LoVo (cell line): Measurements from ENCODE around the gene GJD3.
"Not testable (repeated sequence)": the region's sequence is repeated elsewhere in the genome, so short reads cannot be mapped to it uniquely, and the experiment has no call there.

Source experiments
- DNase-seq: peaks from one replicate; pipeline ENCODE4 v3.0.0-alpha.2; 2016; ENCODE audit warnings: low spot score

GJD3 gene, protein sequence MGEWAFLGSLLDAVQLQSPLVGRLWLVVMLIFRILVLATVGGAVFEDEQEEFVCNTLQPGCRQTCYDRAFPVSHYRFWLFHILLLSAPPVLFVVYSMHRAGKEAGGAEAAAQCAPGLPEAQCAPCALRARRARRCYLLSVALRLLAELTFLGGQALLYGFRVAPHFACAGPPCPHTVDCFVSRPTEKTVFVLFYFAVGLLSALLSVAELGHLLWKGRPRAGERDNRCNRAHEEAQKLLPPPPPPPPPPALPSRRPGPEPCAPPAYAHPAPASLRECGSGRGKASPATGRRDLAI

DNA sequence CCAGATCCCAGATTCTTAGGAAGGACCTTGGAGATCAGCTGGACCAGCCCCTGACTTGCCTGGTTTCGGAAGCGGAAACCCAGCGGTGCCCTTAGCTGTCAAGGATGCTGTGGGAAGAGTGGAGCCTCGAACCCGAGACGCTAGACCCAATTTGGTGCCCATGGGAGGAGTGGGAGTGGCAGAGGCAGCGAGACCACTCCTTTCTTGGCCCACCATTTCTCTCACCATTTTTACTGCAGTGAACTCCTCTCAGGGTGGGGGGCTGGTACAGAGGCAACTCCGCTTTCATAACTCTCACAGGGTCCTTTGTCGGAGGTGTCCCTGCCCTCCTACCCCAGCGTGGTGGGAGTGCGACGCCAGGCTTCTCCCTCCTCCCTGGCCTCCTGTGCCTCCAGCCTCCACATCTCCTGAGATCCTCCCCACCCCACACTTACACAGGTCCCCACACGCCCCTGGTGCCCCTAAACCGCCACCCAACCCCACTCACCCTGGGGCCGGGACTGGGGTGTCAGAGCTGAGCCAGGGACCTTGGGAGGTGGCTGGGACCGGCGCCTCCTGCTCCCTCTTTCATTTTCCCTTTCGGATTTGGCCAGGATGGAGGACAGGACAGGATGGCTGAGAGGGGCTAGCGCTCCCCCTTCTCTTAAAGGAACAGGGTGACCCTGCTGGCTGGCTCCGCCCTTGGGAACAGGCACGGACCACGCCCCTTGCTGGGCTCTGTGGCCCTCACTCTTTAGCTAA is at the start of gene GJD3:
Gene GJD3 (minus strand): TSS at position 617 of the 741 bp plus-strand sequence. CDS start 922 bp downstream, outside the sequence.
- no peak for DNase-seq

DNA sequence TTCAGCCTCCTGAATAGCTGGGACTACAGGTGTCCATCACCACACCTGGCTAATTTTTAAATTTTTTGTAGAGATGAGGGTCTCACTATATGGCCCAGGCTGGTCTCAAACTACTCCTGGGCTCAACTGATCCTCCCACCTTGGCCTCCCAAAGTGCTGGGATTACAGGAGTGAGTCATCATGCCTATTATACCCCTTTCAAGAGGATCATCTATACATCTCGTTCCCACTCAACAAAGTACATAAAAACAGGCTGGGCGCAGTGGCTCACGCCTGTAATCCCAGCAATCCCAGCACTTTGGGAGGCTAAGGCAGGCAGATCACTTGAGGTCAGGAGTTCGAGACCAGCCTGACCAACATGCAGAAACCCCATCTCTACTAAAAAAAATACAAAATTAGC is 49.8 kb upstream of the GJD3 start:
- not testable (repeated sequence) for DNase-seq

DNA sequence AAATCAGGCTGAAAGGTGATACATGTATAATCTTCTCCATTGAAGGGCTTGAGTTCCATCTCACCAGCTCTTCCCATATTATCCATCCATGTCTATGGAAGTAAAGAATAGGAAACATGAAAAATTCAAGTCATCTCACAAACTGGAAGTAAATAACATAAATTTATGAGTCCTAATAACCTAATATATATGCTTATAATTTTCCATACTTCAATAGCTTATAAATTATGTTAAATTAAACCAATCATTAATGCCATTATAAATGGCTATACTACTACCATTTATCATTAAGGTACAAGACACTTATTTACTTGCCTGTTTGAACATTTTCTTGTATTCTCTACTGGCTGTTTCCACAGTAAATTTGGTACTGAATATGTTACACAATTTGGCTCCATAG is 48.3 kb upstream of the GJD3 start:
- DNase-seq = no peak

DNA sequence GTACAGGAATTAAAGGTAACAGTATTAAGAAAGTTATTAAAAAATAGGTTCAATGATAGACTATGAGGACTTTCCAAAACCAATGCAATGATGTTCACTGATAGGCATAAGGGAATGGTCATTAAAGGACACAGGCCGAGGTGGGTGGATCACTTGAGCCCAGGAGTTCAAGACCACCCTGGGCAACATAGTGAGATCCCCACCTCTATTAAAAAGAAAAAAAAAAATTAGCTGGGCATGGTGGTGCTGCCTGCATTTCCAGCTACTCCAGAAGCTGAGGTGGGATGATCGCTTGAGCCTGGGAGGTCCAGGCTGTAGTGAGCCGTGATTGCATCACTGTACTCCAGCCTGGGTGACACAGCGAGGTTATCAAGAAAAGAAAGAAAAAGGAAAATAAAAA is 47.3 kb upstream of the GJD3 start:
- DNase-seq = no peak

DNA sequence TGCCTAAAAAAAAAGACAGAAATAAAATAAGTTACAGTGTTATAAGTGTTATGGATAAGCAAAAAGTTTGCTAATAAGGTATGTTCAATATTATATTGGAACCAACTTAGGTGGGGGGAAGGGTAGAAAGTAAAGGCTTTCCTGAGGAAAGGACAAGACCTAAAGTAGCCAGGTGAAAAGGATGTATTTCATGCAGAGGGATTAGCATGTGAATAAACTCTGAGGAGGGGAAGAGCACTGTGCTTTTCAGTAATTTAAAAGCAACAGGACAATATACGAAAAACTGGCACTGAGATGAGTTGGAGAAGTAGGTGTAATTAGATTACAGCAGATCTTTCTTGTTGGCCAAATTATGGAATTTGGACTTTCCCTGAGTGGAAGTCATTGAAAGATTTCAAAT is 45.5 kb upstream of the GJD3 start:
- no peak for DNase-seq

DNA sequence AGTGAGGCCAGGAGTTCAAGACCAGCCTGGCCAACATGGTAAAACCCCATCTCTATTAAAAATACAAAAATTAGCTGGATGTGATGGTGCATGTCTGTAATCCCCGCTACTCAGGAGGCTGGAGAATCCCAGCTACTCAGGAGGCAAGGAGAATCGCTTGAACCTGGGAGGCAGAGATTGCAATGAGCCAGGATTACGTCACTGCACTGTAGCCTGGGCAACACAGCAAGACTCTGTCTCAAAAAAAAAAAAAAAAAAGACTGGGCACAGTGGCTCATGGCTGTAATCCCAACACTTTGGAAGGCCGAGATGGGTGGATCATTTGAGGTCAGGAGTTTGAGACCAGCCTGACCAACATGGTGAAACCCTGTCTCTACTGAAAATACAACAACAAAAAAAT is 45.0 kb upstream of the GJD3 start:
- DNase-seq = not testable (repeated sequence)

DNA sequence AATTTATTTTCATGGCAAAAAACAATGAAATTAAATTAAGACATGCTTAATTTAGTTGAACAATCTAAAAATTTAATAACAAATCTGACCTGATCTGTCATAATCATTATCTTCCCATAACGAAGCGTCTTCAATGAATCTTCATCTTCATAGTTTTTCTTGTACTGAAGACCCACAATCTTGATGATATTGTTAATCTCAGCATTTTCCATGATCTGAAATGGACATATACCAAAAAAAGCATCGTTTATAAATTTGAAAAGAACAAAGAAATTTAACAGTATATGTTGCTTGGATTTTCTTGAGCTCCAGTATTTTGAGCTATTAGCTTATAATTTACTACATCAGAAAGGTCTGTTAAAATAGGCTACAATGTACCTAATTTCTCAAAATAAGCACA is 42.9 kb upstream of the GJD3 start:
- no peak for DNase-seq

DNA sequence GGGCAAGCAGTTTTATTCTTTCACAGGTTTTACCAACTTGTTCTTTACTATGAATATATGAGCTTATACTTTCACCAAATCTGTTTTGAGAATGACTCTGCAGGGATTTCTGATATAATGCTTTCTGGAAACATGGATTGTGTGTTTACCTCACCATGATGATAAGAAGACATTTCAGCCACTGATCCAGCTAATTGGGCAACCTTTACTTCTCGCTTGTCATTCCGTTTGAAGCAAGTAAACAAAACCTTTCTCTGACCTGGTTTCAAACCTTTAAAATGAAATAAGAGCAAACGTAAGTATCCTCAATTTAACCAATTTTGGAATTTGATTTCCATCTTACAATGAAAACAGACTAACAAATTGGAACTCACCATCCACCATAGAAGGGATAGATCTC is 39.5 kb upstream of the GJD3 start:
- DNase-seq = no peak

DNA sequence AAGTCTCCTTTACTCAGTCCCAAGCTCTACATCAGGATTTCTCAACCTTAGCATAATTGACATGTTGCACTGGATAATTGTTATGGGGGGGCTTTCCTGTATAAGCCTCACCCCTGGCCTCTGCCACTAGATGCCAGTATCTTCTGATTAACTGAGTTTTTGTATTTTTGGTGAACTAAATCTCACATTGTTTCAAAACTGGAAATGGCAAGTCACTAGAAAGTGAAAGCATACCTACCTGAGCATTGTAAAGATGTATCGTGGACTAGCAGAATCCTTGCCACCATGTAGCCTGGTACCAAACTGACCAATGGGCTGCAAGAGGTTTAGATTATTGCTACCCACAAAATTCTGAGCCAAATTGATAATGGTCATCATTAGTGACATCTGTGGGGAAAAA is 38.1 kb upstream of the GJD3 start:
- no peak for DNase-seq

DNA sequence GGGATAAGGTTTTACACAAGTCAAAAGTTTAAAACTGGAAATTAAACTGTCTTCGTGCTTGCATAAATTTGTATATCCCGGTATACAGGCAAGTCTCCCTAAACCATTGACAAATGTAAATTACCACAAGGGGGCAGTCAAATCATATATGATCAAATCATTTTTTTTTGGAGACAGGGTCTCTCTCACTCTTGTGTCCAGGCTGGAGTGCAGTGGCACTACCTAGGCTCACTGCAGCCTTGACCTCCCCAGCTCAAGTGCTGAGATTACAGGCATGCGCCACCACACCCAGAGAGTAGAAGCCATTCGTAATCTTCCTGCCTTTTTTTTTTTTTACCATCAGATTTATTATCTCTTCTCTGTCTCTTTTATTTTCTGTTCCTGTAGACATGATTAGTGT is 34.6 kb upstream of the GJD3 start:
- DNase-seq = peak; percentile 44

DNA sequence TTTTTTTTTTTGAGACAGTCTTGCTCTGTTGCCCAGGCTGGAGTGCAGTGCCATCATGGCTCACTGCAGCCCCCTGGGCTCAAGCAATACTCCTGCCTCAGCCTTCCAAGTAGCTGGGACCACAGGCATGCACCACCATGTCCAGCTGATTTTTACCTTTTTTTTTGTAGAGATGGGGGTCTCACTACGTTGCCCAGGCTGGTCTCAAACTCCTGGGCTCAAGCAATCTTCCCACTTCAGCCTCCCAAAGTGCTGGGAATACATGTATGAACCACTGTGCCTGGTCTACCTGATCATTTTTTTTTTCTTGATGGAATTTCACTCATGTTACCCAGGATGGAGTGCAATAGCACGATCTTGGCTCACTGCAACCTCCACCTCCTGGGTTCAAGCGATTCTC is 22.0 kb upstream of the GJD3 start:
- not testable (repeated sequence) for DNase-seq

DNA sequence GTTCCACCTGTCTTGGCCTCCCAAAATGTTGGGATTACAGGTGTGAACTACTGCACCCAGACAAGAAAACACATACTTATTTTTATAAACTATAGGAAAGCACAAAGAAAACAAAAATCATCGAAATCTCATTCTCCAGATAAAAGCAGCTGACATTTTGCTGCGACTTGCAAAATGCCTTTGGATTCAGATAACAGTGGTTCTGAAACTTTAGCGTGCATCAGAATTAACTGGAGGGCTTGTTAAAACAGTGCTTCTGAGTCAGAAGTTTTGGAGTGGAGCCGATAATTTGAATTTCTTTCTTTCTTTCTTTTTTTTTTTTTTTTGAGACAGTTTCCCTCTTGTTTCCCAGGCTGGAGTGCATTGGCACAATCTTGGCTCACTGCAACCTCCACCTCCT is 17.7 kb upstream of the GJD3 start:
- no peak for DNase-seq

DNA sequence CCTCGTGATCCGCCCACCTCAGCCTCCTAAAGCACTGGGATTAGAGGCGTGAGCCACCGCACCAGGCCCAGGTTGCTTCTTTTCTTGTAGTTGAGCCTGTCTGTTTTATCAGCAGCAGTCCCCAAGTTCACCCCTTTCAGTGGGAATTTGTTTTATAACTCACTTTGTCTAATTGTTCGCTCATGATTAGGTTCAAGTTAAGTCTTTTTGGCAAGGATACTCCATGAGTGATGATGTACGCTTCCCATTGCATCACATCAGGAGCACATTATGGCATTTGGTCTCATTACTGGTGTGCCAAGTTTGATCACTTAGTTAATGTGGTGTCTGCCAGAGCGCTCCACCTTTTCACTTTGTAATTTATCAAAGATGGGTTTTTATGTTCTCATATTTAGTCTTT is 14.4 kb upstream of the GJD3 start:
- DNase-seq = no peak

DNA sequence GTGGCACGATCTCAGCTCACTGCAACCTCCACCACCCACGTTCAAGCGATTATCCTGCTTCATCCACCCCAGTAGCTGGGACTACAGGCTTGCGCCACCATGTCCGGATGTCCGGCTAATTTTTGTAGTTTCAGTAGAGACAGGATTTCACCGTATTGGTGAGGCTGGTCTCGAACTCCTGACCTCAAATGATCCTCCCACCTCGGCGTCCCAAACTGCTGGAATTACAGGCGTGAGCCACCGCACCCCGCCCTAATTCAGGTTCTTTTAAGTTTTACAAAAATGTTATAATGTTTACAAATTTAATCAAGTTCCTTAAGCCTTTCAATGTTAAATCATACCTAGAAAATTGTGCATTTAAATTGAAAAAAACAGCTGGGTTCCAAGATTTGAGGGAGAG is 13.3 kb upstream of the GJD3 start:
- DNase-seq = no peak

DNA sequence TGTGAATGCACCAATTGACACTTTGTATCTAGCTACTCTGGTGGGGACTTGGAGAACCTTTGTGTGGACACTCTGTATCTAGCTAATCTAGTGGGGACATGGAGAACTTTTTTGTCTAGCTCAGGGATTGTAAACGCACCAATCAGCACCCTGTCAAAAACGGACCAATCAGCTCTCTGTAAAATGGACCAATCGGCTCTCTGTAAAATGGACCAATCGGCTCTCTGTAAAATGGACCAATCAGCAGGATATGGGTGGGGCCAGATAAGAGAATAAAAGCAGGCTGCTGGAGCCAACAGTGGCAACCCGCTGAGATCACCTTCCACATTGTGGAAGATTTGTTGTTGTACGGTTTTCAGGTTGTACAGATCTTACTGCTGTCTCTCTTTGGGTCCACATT is 12.0 kb upstream of the GJD3 start:
- DNase-seq = not testable (repeated sequence)

DNA sequence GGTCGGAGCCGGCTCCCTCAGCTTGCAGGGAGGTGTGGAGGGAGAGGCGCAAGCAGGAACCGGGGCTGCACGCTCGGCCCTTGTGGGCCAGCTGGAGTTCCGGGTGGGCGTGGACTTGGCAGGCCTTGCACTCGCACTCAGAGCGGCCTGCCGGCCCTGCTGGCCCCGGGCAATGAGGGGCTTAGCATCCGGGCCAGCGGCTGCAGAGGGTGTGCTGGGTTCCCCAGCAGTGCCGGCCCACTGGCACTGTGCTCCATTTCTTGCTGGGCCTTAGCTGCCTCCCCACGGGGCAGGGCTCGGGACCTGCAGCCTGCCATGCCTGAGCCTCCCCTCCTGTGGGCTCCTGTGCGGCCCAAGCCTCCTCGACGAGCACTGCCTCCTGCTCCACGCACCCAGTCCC is 11.2 kb upstream of the GJD3 start:
- not testable (repeated sequence) for DNase-seq

DNA sequence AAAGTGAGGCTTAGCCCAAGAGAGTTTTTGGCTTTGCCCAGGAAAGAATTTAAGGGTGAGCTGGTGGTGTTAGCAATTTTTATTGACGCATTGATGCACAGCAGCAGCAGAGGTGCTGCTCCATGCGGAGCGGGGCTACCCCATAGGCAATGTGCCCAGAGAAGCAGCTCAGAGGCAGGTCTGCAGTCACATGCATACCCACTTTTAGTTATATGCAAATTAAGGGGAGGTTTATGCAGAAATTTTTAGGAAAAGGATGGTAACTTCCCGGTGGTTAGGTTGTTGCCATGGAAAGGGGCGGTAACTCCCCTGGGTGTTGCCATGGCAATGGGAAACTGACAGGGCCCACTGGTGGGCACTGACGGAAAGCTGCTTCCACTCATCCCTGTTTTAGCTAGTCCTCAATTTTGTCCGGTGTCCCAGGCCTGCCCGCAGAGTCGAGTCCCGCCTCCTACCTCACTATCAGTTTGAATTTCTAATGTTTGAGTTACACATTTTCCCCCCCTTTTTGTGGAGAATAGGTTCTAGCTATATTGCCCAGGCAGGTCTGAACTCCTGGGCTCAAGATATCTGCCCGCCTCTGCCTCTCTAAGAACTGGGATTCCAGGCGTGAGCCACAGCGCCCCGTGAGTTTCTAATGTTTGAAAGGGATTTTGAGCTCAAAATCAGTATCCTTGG is 10.4 kb upstream of the GJD3 start:
- DNase-seq = no peak

DNA sequence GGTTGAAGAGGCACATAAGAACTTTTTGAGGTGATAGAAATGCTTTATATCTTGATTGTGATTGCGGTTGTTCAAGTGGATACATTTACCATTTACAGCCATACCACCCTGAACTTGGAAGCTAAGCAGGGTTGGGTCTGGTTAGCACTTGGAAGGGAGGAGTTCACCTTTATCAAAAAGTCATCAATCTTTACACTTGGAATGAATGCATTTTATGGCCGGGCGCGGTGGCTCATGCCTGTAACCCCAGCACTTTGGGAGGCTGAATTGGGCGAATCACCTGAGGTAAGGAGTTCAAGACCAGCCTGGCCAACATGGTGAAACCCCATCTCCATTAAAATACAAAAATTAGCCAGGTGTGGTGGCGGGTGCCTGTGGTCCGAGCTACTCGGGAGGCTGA is 9.5 kb upstream of the GJD3 start:
- no peak for DNase-seq

DNA sequence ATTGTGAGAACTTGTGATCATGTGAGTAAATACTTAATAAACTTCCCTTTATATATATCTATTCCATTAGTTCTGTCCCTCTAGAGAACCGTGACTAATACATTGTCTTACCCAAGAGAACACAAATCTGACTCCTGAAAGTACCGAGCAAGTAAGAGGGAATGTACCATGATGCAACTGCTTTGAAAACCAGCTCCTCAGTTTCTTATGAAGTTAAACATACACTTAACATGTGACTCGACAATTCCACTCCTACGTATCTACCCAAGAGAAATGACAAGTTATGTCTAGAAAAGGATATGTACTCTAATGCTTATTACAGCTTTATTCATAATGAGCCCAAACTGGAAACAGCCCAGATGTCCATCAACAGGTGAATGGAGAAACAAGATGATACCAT is 8.8 kb upstream of the GJD3 start:
- no peak for DNase-seq

DNA sequence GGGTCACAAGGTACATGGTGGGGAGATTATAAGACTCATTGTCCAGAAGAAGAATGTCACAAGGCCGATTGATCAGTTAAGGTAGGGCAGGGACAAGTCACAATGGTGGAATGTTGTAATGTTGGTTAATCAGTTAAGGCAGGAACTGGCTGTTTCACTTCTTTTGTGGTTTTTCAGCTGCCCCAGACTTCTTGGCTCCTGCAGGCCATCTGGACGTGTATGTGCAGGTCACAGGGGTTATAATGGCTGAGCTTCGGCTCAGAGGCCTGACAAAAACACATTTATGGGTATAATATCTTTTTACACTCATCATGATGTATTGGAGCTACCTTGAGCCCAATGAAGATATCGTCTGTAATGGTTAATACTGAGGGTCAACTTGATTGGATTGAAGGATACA is 8.1 kb upstream of the GJD3 start:
- DNase-seq = not testable (repeated sequence)

DNA sequence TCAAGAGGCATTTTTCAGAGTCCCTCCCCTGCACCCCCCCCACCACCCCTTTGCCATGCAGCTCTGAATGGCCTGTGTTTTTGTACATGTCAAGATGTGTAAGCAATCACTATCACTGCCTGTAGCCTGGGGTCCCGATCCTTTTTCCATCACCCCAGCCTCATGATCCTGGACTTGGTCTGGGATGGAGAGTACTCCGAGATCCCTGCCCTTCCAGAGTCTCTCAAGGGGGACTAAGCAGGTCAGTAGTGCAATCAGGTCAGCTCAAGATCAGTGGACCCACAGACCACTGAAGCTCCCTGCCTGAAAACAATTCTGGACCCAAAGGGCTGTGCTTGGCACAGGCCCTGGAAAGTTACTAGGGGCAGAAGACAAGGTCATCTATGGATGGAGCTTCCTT is 7.5 kb upstream of the GJD3 start:
- no peak for DNase-seq

DNA sequence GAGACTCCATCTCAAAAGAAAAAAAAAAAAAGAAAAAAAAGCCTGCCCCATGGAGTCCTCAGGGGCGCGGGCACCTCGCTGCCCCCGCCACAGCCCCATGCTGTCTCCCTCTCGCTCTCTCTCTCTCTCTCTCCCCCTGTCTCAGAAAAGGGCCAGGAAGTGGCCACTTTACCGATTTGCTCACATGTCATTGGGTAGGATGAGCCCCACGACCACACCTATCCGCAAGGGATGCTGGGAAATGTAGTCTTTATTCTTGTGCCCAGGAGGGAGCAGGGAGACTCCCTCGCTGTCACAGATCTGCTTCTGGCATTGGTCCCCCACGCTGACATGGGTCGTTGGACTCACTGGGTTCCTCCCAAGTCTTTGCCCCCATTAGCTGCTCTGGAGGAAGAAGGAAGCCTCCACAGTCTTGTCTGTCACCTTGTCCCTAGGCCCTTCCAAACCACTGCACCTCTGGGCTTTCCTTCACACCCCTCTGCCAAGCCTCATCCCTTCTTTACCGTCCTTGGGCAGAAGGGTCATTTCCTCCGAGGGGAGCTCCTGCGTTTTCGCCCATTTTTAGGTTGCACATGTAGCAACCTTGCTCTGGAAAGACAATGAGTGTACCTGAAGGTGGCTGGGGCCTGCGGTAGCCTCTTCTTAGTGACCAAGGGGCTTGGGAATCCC is 6.9 kb upstream of the GJD3 start:
- no peak for DNase-seq

DNA sequence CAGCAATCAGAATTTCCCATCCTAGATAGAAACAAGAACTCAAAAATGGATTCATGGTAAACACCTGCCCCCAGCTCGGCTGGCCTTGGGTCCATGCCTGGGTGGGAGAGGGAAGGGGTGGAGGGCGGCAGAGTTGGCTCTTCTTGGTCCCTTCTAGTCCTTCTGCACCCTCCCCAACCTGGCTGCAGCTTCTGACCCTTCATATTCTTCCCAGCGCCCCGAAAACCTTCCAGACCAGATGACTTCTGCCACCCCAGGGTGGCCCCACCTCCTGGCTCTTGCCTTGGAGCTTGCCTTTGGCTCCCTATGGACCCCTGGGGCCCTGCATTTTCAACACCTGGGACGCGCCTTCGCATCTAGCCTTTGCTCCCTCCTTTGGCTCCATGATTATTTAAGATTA is 5.4 kb upstream of the GJD3 start:
- no peak for DNase-seq
